GM20000 (cell line): ENCODE measurements around the gene PSMG4.

Experiments
- DNase-seq: peaks from one replicate; pipeline ENCODE4 v3.0.0; 2012; ENCODE audit warnings: low spot score
- TF ChIP-seq, protein P1 (sequence below): IDR thresholded peaks from 2 replicates; pipeline ENCODE4 v1.5.1; 2012; ENCODE audit warnings: mild to moderate bottlenecking, control low read depth; ENCODE audit errors: extremely low read depth, missing control alignments

Gene PSMG4

DNA sequence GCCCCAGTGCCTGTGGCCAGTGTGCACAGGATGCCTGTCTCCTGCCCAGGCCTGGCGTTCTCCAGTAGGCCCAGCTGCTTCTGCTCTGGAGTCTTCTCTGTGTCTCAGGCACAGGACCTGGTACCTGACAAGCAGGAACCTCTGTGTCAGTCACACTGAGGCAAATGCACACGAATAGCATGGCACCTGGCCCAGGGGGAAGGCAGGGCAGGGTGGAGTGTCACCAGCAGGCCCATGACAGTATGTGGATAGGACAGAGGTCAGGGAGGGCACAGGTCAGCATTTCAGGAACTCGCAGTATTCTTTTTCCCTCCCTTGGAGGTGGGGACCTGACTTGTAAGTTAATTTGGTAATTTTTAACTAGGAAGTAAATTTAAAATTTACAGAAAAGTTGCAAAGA lies 5.6 kb downstream of the PSMG4 start:
- no peak for DNase-seq
- TF ChIP-seq, protein P1, sequence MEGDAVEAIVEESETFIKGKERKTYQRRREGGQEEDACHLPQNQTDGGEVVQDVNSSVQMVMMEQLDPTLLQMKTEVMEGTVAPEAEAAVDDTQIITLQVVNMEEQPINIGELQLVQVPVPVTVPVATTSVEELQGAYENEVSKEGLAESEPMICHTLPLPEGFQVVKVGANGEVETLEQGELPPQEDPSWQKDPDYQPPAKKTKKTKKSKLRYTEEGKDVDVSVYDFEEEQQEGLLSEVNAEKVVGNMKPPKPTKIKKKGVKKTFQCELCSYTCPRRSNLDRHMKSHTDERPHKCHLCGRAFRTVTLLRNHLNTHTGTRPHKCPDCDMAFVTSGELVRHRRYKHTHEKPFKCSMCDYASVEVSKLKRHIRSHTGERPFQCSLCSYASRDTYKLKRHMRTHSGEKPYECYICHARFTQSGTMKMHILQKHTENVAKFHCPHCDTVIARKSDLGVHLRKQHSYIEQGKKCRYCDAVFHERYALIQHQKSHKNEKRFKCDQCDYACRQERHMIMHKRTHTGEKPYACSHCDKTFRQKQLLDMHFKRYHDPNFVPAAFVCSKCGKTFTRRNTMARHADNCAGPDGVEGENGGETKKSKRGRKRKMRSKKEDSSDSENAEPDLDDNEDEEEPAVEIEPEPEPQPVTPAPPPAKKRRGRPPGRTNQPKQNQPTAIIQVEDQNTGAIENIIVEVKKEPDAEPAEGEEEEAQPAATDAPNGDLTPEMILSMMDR, result no peak

DNA sequence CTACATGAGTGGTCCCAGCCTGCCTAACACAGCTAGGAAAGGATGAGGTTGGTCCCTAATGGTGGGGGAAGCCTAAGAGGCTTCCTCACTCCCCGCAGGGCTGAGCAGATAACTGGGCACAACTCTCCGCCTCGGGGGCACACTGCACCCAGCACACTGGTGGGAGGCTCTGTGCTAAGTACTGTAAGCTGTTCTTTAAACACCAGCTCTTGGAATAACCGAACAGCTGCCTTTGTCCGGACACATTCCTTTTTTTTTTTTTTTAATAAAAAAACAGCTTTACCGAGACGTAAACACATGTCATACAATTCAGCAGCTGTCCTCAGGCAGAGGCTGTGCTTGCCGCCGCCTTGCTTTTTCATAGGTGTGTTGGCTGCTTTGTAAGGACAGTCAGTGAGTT lies 6.9 kb downstream of the PSMG4 start:
- no peak for DNase-seq
- TF ChIP-seq, protein P1, result no peak

DNA sequence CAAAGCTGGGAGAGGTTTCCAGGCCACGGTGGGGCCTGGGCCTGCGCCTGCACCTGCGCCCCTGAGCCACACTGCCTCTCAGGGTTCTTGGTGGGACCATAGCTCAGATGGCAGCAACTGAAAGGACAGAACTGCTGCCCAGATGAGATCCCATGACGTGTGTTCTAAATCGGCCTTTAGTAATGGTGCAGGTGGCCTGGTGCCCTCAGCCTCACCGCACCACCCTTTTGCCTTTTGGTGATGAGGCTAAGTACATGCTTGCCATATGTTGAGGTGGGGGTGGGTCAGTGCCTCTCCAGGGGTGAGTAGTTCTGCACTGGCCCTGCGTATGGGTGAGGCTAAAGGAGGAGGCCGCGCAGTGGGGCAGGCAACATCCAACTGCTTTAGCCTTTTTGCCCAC lies 7.4 kb downstream of the PSMG4 start:
- no peak for DNase-seq
- TF ChIP-seq, protein P1, result no peak

DNA sequence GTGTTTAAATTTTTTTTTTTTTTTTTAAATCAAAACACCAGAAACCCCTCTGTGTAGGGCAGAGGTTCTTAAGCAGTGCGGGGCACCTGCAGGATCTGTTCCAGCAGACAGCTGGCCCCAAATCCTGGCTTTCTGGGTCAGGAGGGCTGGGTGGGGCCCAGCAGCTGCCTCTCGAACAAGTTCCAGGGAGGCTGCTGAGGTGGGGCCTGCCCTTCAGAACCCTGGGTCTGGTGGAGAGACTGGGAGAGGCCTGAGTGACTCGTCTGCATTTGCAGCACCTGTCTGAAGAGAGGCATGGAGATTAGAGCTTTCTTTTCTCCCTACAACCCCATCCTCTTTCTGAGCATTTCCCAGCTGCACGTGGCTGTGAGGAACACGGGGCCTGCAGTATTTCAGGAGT lies 8.4 kb downstream of the PSMG4 start:
- TF ChIP-seq, protein P1, result no peak
- no peak for DNase-seq

DNA sequence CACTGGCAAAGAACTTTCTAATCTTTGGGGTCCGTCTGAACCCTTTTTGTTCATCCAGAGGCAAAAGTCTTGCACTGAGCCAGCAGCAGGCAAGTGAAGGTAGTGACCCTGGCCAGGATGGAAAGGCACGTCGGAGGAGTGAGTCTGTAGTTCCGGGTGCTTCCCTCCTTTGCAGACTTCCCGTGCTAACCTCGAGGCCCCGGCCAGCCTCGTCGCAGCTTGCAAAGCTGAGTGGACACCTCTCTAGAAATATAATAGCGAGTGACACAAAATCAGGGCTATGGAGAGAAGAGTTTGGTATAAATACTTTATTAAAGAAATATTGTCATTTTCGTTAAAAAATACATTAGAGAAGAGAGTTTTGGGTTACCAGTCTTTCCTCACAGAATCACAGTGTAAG lies 9.9 kb downstream of the PSMG4 start:
- DNase-seq, result no peak
- TF ChIP-seq, protein P1, result no peak

DNA sequence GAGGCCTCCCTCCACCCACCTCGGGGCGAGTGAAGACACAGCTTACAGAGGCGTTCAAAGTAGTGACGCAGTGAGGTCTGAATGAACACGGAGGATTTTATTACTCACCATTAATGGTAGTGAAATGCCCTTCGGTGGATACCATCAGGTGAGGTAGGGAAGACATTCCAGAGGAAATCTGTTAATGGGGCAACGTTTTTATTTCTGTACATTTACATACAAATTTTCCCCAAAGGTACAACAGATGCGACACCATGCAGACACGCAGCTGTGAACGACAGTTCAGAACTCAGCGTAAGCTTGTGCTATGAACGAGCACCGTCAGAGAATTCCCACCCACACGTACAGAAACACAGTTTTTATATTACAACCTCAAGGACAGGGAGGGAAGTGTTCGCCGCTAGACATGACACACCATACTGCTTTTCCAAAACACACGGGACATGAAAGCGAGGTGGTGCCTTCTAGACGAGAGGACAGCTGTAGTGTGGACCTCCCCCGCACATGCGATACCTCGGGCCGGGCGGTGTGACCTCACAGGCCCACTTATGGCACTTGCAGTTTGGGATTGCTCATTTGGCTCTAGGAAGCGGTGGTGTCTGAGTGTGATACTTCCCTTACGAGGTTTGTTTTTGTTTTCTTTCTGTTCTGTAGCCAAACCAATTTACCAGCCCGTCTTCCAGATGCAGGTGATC lies 10.7 kb downstream of the PSMG4 start:
- DNase-seq, result no peak
- TF ChIP-seq, protein P1, result no peak

DNA sequence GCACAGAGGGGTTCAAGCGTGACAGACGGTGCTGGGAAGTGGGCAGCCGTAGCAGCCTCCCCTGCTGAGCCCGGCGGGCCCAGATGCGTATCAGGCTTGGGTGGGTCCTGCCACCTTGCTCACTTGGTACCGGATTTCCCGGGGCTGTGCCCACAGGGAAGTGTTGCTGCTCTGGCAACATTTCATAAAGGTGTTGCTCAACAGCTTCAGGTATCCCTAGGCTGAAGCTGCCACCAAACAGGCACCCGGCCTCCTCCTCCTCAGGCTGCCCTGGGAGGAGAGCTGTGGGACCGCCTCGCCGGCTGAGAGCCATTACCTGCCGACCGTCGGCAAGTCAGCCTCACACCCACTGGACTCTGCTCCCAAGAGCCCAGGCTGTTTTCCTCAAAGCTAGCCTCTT lies 11.5 kb downstream of the PSMG4 start:
- no peak for DNase-seq
- TF ChIP-seq, protein P1, result no peak
